HCT116 (cell line): Measurements from ENCODE around the gene ABHD17B. TPM values are rescaled to one million over a fixed set of nuclear protein-coding genes. Genes with fewer than 3 reads are reported as not detected.

ENCODE experiments used
- ATAC-seq: fragments of 200-7000 bp; cut with Tn5 transposase; 2 replicates; pipeline ENCODE4 v1.9.1; 2020; ENCODE audit warnings: mild to moderate bottlenecking, moderate library complexity
- BruUV-seq: library from RNA; stranded (reverse); fragments of 400-500 nt; replicated peaks from 2 replicates; lab custom pipeline; 2021; lab: Mats Ljungman, UMichigan
- CTCF ChIA-PET: fragments of 300-600 bp; sonication (Branson Sonifier 250); formaldehyde crosslinking; loops from one replicate; lab custom pipeline; 2021; ENCODE audit warnings: antibody characterized with exemption; lab: Charles Lee
- POLR2A ChIA-PET: fragments of 300-600, 350-600 bp; sonication (Branson Sonifier 250); formaldehyde crosslinking; loops from one replicate; lab custom pipeline; 2021; ENCODE audit warnings: antibody characterized with exemption; lab: Charles Lee
- RAD21 ChIA-PET, 2 experiments: fragments of 300-600 bp; sonication (Branson Sonifier 250); formaldehyde crosslinking; loops; one replicate each; lab custom pipeline; 2023; ENCODE audit warnings: low total read pairs in 2 of 2; ENCODE audit not compliant: uncharacterized antibody in 2 of 2, unreplicated experiment in 2 of 2, low non-redundant PET in 1 of 2; lab: Charles Lee
- DNase-seq: peaks from one replicate; pipeline ENCODE4 v3.0.0-alpha.2; 2010; ENCODE audit warnings: low read depth, low spot score
- H2AFZ ChIP-seq: fragments of 200-600 bp; shearing (Covaris generic), sonication (generic); 2 replicates; pipeline ENCODE4 v1.6.1; 2017; ENCODE audit warnings: low read depth, mixed run types, mixed read lengths, antibody characterized with exemption, low read length; ENCODE audit not compliant: poor library complexity, severe bottlenecking
- H3K27ac ChIP-seq: 2 replicates; pipeline ENCODE4 v1.5.1; 2012; ENCODE audit warnings: low read depth, low read length
- H3K27me3 ChIP-seq: fragments of 200-600 bp; sonication (generic); 2 replicates; pipeline ENCODE4 v1.6.1; 2016; ENCODE audit warnings: mixed run types, low read length, mixed read lengths; ENCODE audit not compliant: insufficient read depth
- H3K36me3 ChIP-seq, 2 experiments: fragments of 200-500 bp in 1 of 2; fragments of 200-600 bp in 1 of 2; sonication (Bioruptor generic) in 1 of 2; sonication (generic) in 1 of 2; 2 replicates each; pipeline versions ENCODE4 v1.5.1 to v1.6.1; 2014 to 2016; ENCODE audit warnings: low read length in 2 of 2, inconsistent platforms in 1 of 2, mixed read lengths in 1 of 2, mixed run types in 1 of 2; ENCODE audit not compliant: insufficient read depth in 2 of 2, control insufficient read depth in 1 of 2
- H3K4me1 ChIP-seq, 2 experiments: fragments of 200-600 bp in 1 of 2; sonication (generic) in 1 of 2; 2 replicates each; pipeline versions ENCODE4 v1.5.1 to v1.6.1; 2012 to 2017; ENCODE audit warnings: low read length in 2 of 2, inconsistent platforms in 1 of 2, mild to moderate bottlenecking in 1 of 2, mixed read lengths in 1 of 2, mixed run types in 1 of 2, moderate library complexity in 1 of 2; ENCODE audit not compliant: insufficient read depth in 2 of 2, control insufficient read depth in 1 of 2
- H3K4me2 ChIP-seq: fragments of 200-600 bp; sonication (generic); 2 replicates; pipeline ENCODE4 v1.6.1; 2017; ENCODE audit warnings: mixed run types, low read length, mixed read lengths
- H3K4me3 ChIP-seq, 2 experiments: fragments of 200-600 bp in 1 of 2; sonication (generic) in 1 of 2; replicated peaks in 1 of 2; 2 replicates each; pipeline ENCODE4 v1.5.1; 2011 to 2016; ENCODE audit warnings: low read length in 2 of 2, control low read depth in 1 of 2, low read depth in 1 of 2, mild to moderate bottlenecking in 1 of 2, mixed read lengths in 1 of 2, mixed run types in 1 of 2
- H3K79me2 ChIP-seq: fragments of 200-600 bp; sonication (generic); 2 replicates; pipeline ENCODE4 v1.6.1; 2017; ENCODE audit warnings: mild to moderate bottlenecking, mixed run types, low read length, moderate library complexity, mixed read lengths; ENCODE audit not compliant: insufficient read depth
- H3K9ac ChIP-seq: fragments of 200-600 bp; sonication (generic); 2 replicates; pipeline ENCODE4 v1.6.1; 2016; ENCODE audit warnings: low read length, mixed read lengths
- H3K9me2 ChIP-seq: fragments of 200-600 bp; sonication (generic), shearing (Covaris generic); 2 replicates; pipeline ENCODE4 v1.6.1; 2017; ENCODE audit warnings: mixed run types, mild to moderate bottlenecking, moderate library complexity; ENCODE audit not compliant: insufficient read depth
- H3K9me3 ChIP-seq, 2 experiments: fragments of 200-500 bp in 1 of 2; fragments of 200-600 bp in 1 of 2; sonication (Bioruptor generic) in 1 of 2; sonication (generic) in 1 of 2; 2 replicates each; pipeline ENCODE4 v1.6.1; 2014 to 2017; ENCODE audit warnings: low read length in 2 of 2, mixed read lengths in 2 of 2, inconsistent platforms in 1 of 2, low read depth in 1 of 2, mild to moderate bottlenecking in 1 of 2, mixed run types in 1 of 2, moderate library complexity in 1 of 2; ENCODE audit not compliant: control insufficient read depth in 1 of 2, insufficient read depth in 1 of 2
- H4K20me1 ChIP-seq: fragments of 200-600 bp; sonication (generic), shearing (Covaris generic); 2 replicates; pipeline ENCODE4 v1.6.1; 2017; ENCODE audit warnings: mixed run types, mild to moderate bottlenecking, moderate library complexity; ENCODE audit not compliant: insufficient read depth
- CBX3 ChIP-seq: IDR thresholded peaks from 2 replicates; pipeline ENCODE4 v1.6.1; 2012; ENCODE audit warnings: low read depth
- ELF1 ChIP-seq: IDR thresholded peaks from 2 replicates; pipeline ENCODE4 v1.6.1; 2012; ENCODE audit warnings: low read depth, borderline replicate concordance
- EZH2phosphoT487 ChIP-seq: fragments of 200-600 bp; IDR thresholded peaks from 2 replicates; pipeline ENCODE4 v1.6.1; 2018; ENCODE audit warnings: antibody characterized with exemption, borderline replicate concordance
- POLR2A ChIP-seq: IDR thresholded peaks from 2 replicates; pipeline ENCODE4 v1.7.0; 2011; ENCODE audit warnings: borderline replicate concordance; ENCODE audit not compliant: insufficient read depth, insufficient read length; ENCODE audit errors: extremely low read depth
- POLR2AphosphoS5 ChIP-seq: IDR thresholded peaks from 2 replicates; pipeline ENCODE4 v1.6.1; 2011; ENCODE audit warnings: mild to moderate bottlenecking, low read depth, low read length, moderate library complexity
- RAD21 ChIP-seq: IDR thresholded peaks from 2 replicates; pipeline ENCODE4 v1.6.1; 2012; ENCODE audit warnings: low read depth, mild to moderate bottlenecking
- SP1 ChIP-seq: IDR thresholded peaks from 2 replicates; pipeline ENCODE4 v1.6.1; 2012; ENCODE audit warnings: low read depth
- SRF ChIP-seq: IDR thresholded peaks from 2 replicates; pipeline ENCODE4 v1.6.1; 2012; ENCODE audit warnings: low read depth
- TCF7L2 ChIP-seq: IDR thresholded peaks from 2 replicates; pipeline ENCODE4 v1.7.0; 2011; ENCODE audit warnings: borderline replicate concordance, inconsistent platforms; ENCODE audit not compliant: insufficient read depth, insufficient read length; ENCODE audit errors: extremely low read depth
- YY1 ChIP-seq: IDR thresholded peaks from 2 replicates; pipeline ENCODE4 v1.6.1; 2011; ENCODE audit warnings: low read length, low read depth, moderate library complexity, mild to moderate bottlenecking; ENCODE audit not compliant: insufficient replicate concordance; ENCODE audit errors: extremely low read depth
- ZNF274 ChIP-seq: fragments of 200-500 bp; sonication (Bioruptor generic); IDR thresholded peaks from 2 replicates; pipeline ENCODE4 v1.6.1; 2014; ENCODE audit warnings: mild to moderate bottlenecking, low read depth, low read length, inconsistent platforms
- intact Hi-C: fragments of 100-400 bp; cut with micrococcal nuclease; formaldehyde crosslinking; loops from 2 replicates; pipeline ENCODE4 v1.10.0; 2022
- total RNA-seq: library from RNA; stranded (reverse); gene quantifications from one replicate; pipeline ENCODE4 v1.2.1, GENCODE V29; 2021; ENCODE audit not compliant: unreplicated experiment
- TF ChIP-seq, protein P1 (sequence below): IDR thresholded peaks from 2 replicates; pipeline ENCODE4 v1.6.1; 2011; ENCODE audit warnings: mild to moderate bottlenecking, low read length, moderate library complexity; ENCODE audit not compliant: insufficient replicate concordance; ENCODE audit errors: extremely low read depth
- TF ChIP-seq, protein P2 (sequence below): IDR thresholded peaks from 2 replicates; pipeline ENCODE4 v1.6.1; 2012
- TF ChIP-seq, protein P3 (sequence below), 3 experiments: fragments of 200-600 bp in 1 of 3; sonication (generic) in 1 of 3; IDR thresholded peaks in 2 of 3; conservative IDR thresholded peaks in 1 of 3; 2 replicates each; pipeline ENCODE4 v1.5.1; 2012 to 2017; ENCODE audit warnings: low read depth in 2 of 3, low read length in 2 of 3, antibody characterized with exemption in 1 of 3, borderline replicate concordance in 1 of 3, control low read depth in 1 of 3, mild to moderate bottlenecking in 1 of 3, mixed read lengths in 1 of 3, mixed run types in 1 of 3, moderate library complexity in 1 of 3; ENCODE audit not compliant: insufficient read depth in 1 of 3

The ABHD17B gene
- total RNA-seq, 1 experiment from 2014 or later, result 17.0 TPM

DNA sequence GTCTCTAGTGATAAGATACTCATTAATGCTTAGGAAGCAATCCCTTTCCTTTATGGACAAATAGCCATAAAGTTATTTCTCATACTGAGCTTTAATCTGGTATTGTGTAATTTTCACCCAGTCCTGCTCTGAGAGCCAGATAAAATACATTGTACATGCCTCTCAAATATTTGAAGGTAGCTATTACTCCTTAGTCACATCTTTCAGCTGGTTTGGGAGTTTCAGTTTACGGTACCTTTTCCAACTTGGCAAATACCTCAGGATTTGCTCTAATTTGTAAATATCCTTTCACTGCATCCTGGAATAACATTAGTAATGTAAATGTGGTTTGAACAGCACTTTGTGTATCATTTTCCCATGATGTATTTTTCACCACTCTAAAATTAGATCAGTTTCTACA lies 47.4 kb downstream of the ABHD17B start:
- Histone ChIP-seq H3K4me2 (no peak overlapping the region), H3K9me3 (peaks cover 6 to 7% of the 10 kb centered on the region in 2 experiments; a peak in 3 of 4 replicates), H3K79me2 (no peaks in the 10 kb centered on the region), H4K20me1 (no peaks in the 10 kb centered on the region), H3K4me1 (no peaks in the 10 kb centered on the region), H3K9me2 (no peaks in the 10 kb centered on the region), H3K4me3 (no peak overlapping the region), H3K9ac (no peak overlapping the region), H3K27me3 (no peaks in the 10 kb centered on the region), H2AFZ (no peak overlapping the region), H3K36me3 (peaks cover 0 to 2% of the 10 kb centered on the region in 2 experiments; a peak in 1 of 4 replicates), H3K27ac (no peak overlapping the region)
- POLR2A ChIA-PET, result no interaction called here
- no TSS peak for BruUV-seq
- TF ChIP-seq EZH2phosphoT487 (no peak), YY1 (no peak), TCF7L2 (no peak), SP1 (no peak), SRF (no peak), RAD21 (no peak), ZNF274 (no peak), POLR2A (no peak), POLR2AphosphoS5 (no peak), CBX3 (no peak), ELF1 (no peak)
- TF ChIP-seq, protein P1, sequence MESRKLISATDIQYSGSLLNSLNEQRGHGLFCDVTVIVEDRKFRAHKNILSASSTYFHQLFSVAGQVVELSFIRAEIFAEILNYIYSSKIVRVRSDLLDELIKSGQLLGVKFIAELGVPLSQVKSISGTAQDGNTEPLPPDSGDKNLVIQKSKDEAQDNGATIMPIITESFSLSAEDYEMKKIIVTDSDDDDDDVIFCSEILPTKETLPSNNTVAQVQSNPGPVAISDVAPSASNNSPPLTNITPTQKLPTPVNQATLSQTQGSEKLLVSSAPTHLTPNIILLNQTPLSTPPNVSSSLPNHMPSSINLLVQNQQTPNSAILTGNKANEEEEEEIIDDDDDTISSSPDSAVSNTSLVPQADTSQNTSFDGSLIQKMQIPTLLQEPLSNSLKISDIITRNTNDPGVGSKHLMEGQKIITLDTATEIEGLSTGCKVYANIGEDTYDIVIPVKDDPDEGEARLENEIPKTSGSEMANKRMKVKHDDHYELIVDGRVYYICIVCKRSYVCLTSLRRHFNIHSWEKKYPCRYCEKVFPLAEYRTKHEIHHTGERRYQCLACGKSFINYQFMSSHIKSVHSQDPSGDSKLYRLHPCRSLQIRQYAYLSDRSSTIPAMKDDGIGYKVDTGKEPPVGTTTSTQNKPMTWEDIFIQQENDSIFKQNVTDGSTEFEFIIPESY, result no peak
- TF ChIP-seq, protein P2, sequence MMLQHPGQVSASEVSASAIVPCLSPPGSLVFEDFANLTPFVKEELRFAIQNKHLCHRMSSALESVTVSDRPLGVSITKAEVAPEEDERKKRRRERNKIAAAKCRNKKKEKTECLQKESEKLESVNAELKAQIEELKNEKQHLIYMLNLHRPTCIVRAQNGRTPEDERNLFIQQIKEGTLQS, result no peak
- TF ChIP-seq, protein P3, sequence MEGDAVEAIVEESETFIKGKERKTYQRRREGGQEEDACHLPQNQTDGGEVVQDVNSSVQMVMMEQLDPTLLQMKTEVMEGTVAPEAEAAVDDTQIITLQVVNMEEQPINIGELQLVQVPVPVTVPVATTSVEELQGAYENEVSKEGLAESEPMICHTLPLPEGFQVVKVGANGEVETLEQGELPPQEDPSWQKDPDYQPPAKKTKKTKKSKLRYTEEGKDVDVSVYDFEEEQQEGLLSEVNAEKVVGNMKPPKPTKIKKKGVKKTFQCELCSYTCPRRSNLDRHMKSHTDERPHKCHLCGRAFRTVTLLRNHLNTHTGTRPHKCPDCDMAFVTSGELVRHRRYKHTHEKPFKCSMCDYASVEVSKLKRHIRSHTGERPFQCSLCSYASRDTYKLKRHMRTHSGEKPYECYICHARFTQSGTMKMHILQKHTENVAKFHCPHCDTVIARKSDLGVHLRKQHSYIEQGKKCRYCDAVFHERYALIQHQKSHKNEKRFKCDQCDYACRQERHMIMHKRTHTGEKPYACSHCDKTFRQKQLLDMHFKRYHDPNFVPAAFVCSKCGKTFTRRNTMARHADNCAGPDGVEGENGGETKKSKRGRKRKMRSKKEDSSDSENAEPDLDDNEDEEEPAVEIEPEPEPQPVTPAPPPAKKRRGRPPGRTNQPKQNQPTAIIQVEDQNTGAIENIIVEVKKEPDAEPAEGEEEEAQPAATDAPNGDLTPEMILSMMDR (IDR thresholded peaks at IDR 0.05 in 2 of 3, conservative IDR thresholded peaks at IDR 0.05 in 1 of 3; ENCODE audit: borderline replicate concordance in 1 of 3, insufficient read depth in 1 of 3, low read depth in 2 of 3, low read length in 2 of 3), result no peak
- no peak for DNase-seq
- RAD21 ChIA-PET, result no interaction called here
- CTCF ChIA-PET, result interaction anchor here (0.5 kb wide), 1 partner anchor 18 kb away, joined by 4 read pairs; no protein-coding TSS in a partner anchor
- intact Hi-C loops, result loop anchor here (10.0 kb wide), 1 partner anchor 59 kb away; no protein-coding TSS in a partner anchor
- ATAC-seq, result no peak
